ENCODE results near the gene POLR1H.
A peak's percentile ranks its signal among the peaks of the same experiment; 100 is the strongest.

- peak; percentile 83 to 85 for TF ChIP-seq CTCF (conservative IDR thresholded peaks at IDR 0.05; ENCODE audit: low read depth in 2 of 2)
- no peak for TF ChIP-seq CREB1 (CRISPR knock-in tag; IDR thresholded peaks at IDR 0.05; ENCODE audit: low read depth)
- no peak for TF ChIP-seq JUNB (IDR thresholded peaks at IDR 0.05; ENCODE audit: unreplicated experiment)
- TF ChIP-seq EZH2phosphoT487 (IDR thresholded peaks at IDR 0.05; ENCODE audit: unreplicated experiment), result no peak
- peak; percentile 90 for TF ChIP-seq EZH2 (IDR thresholded peaks at IDR 0.05; ENCODE audit: low read depth, unreplicated experiment)
- no peak for TF ChIP-seq ZNF331 (CRISPR knock-in tag; IDR thresholded peaks at IDR 0.05; ENCODE audit: low read depth)
- TF ChIP-seq POLR2AphosphoS5 (IDR thresholded peaks at IDR 0.05; ENCODE audit: low read depth), result no peak
- TF ChIP-seq, protein P1, sequence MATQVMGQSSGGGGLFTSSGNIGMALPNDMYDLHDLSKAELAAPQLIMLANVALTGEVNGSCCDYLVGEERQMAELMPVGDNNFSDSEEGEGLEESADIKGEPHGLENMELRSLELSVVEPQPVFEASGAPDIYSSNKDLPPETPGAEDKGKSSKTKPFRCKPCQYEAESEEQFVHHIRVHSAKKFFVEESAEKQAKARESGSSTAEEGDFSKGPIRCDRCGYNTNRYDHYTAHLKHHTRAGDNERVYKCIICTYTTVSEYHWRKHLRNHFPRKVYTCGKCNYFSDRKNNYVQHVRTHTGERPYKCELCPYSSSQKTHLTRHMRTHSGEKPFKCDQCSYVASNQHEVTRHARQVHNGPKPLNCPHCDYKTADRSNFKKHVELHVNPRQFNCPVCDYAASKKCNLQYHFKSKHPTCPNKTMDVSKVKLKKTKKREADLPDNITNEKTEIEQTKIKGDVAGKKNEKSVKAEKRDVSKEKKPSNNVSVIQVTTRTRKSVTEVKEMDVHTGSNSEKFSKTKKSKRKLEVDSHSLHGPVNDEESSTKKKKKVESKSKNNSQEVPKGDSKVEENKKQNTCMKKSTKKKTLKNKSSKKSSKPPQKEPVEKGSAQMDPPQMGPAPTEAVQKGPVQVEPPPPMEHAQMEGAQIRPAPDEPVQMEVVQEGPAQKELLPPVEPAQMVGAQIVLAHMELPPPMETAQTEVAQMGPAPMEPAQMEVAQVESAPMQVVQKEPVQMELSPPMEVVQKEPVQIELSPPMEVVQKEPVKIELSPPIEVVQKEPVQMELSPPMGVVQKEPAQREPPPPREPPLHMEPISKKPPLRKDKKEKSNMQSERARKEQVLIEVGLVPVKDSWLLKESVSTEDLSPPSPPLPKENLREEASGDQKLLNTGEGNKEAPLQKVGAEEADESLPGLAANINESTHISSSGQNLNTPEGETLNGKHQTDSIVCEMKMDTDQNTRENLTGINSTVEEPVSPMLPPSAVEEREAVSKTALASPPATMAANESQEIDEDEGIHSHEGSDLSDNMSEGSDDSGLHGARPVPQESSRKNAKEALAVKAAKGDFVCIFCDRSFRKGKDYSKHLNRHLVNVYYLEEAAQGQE (IDR thresholded peaks at IDR 0.05; ENCODE audit: unreplicated experiment), result no peak
- no peak for TF ChIP-seq NANOG (IDR thresholded peaks at IDR 0.05; ENCODE audit: borderline replicate concordance)
- no peak for TF ChIP-seq ETS1 (IDR thresholded peaks at IDR 0.05)
- no peak for TF ChIP-seq ZNF114 (CRISPR knock-in tag; IDR thresholded peaks at IDR 0.05)
- TF ChIP-seq STAT1 (IDR thresholded peaks at IDR 0.05; ENCODE audit: unreplicated experiment), result no peak
- TF ChIP-seq ZNF462 (CRISPR knock-in tag; IDR thresholded peaks at IDR 0.05), result no peak
These were observed 15.0 kb downstream of the POLR1H start for GRCh38 chr6:30075790-30076732.

Measured in GM23338 (cell line).